Transverse colon (tissue), 4 donors: ENCODE results near the gene SRRM3. TPM values are rescaled to one million over a fixed set of nuclear protein-coding genes. Genes with fewer than 3 reads are reported as not detected.
A peak's percentile ranks its signal among the peaks of the same experiment; 100 is the strongest.
"Not testable (repeated sequence)": the region's sequence is repeated elsewhere in the genome, so short reads cannot be mapped to it uniquely, and the experiment has no call there.

ENCODE experiments used
- DNase-seq: peaks from one replicate; pipeline ENCODE4 v3.0.0-alpha.2; 2019
- H3K27ac ChIP-seq, 4 donors: fragments of 200-600 bp; sonication (generic); 2 replicates each; pipeline ENCODE4 v1.5.1; 2016 to 2018; ENCODE audit warnings: inconsistent platforms in 4 of 4
- H3K27me3 ChIP-seq: fragments of 200-600 bp; sonication (generic); 2 replicates; pipeline ENCODE4 v1.5.1; 2017; ENCODE audit warnings: inconsistent platforms
- H3K36me3 ChIP-seq, 4 donors: fragments of 200-600 bp; sonication (generic); 2 replicates each; pipeline ENCODE4 v1.5.1; 2017 to 2019; ENCODE audit warnings: inconsistent platforms in 4 of 4
- H3K4me1 ChIP-seq, 4 donors: fragments of 200-600 bp; sonication (generic); 2 replicates each; pipeline ENCODE4 v1.5.1; 2017 to 2020; ENCODE audit warnings: inconsistent platforms in 4 of 4
- H3K4me3 ChIP-seq, 4 donors: fragments of 200-600 bp; sonication (generic); 1 replicate in 1 of 4; 2 replicates in 3 of 4; pipeline versions ENCODE4 v1.5.1 to v1.6.1; 2017 to 2019; ENCODE audit warnings: inconsistent platforms in 4 of 4
- H3K9me3 ChIP-seq, 2 donors: fragments of 200-600 bp; sonication (generic); 2 replicates each; pipeline ENCODE4 v1.5.1; 2017 to 2019; ENCODE audit warnings: inconsistent platforms in 2 of 2
- EP300 ChIP-seq: sonication (generic); formaldehyde crosslinking; IDR thresholded peaks from one replicate; pipeline ENCODE4 v1.6.1; 2017; ENCODE audit warnings: antibody characterized with exemption, low read depth
- POLR2A ChIP-seq: fragments of 450-650 bp; IDR thresholded peaks from one replicate; pipeline ENCODE4 v1.6.1; 2016; ENCODE audit warnings: antibody characterized with exemption, mild to moderate bottlenecking, moderate library complexity
- POLR2AphosphoS5 ChIP-seq, 3 donors: sonication (generic); formaldehyde crosslinking; IDR thresholded peaks; one replicate each; pipeline ENCODE4 v1.6.1; 2016; ENCODE audit warnings: antibody characterized with exemption in 3 of 3
- WGBS, 2 donors: methylation state at CpG; one replicate each; pipeline ENCODE4 v1.1.5; 2018; ENCODE audit warnings: low coverage in 1 of 2; 5-methylcytosine and 5-hydroxymethylcytosine counted together
- in situ Hi-C, 4 donors: fragments of 200-750 bp; cut with MboI; loops; one replicate each; pipeline versions ENCODE4 v1.15.0 to v1.15.1; 2017; ENCODE audit warnings: low sequenced_read_pairs in 3 of 4, low pct_ligation_motif_present in 1 of 4, low pct_unique_long_range_greater_than_20kb in 1 of 4
- intact Hi-C: fragments of 100-400 bp; cut with DNase I; formaldehyde crosslinking; loops from one replicate; pipeline ENCODE4 v1.15.1; 2023; ENCODE audit warnings: low total_unique reads
- total RNA-seq, 4 donors: library from RNA; depleted of rRNA; stranded (reverse); fragments of >200 nt; gene quantifications; one replicate each; pipeline ENCODE4 v1.1.0, GENCODE V29; 2016
- TF ChIP-seq, protein P1 (sequence below), 5 experiments: fragments of 200-600 bp in 3 of 5; fragments of 450-650 bp in 2 of 5; sonication (generic) in 3 of 5; IDR thresholded peaks; 1 replicate in 2 of 5; 2 replicates in 3 of 5; pipeline ENCODE4 v1.5.1; 2016 to 2017; ENCODE audit warnings: antibody characterized with exemption in 5 of 5, inconsistent platforms in 3 of 5, mild to moderate bottlenecking in 2 of 5, moderate library complexity in 1 of 5

SRRM3 gene
- total RNA-seq, 4 donors from 2014 or later, result 0.82 to 1.4 (median 1.1) TPM; not detected in 1

- intact Hi-C loops, result no loop called here
These were observed 33.3 kb downstream of the SRRM3 start for GRCh38 chr7:76234931-76235441.

DNA sequence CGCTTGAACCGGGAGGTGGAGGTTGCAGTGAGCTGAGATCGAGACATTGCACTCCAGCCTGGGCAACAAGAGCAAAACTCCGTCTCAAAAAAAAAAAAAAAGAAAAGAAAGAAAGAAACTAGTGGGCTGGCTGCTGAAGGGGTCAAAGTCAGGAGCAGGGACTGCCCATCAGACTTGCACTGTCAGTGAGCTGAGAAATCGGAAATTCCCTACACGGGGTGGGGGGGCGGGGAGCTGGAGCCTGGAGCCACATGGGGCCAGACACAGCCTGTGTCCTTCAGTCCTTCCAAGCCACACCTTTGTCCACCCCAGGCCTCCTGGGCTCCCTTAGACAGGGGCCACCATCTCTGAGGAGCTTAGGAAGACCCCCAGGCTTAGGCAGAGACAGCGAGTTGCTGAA lies 34.5 kb downstream of the SRRM3 start:
- intact Hi-C loops, result no loop called here
- no peak for TF ChIP-seq EP300
- no peak for TF ChIP-seq POLR2A
- no peak for TF ChIP-seq POLR2AphosphoS5 (IDR thresholded peaks at IDR 0.05)
- TF ChIP-seq, protein P1, sequence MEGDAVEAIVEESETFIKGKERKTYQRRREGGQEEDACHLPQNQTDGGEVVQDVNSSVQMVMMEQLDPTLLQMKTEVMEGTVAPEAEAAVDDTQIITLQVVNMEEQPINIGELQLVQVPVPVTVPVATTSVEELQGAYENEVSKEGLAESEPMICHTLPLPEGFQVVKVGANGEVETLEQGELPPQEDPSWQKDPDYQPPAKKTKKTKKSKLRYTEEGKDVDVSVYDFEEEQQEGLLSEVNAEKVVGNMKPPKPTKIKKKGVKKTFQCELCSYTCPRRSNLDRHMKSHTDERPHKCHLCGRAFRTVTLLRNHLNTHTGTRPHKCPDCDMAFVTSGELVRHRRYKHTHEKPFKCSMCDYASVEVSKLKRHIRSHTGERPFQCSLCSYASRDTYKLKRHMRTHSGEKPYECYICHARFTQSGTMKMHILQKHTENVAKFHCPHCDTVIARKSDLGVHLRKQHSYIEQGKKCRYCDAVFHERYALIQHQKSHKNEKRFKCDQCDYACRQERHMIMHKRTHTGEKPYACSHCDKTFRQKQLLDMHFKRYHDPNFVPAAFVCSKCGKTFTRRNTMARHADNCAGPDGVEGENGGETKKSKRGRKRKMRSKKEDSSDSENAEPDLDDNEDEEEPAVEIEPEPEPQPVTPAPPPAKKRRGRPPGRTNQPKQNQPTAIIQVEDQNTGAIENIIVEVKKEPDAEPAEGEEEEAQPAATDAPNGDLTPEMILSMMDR (IDR thresholded peaks at IDR 0.05), result no peak
- Histone ChIP-seq H3K27ac (no peak overlapping the region), H3K4me3 (no peak overlapping the region), H3K4me1 (peaks cover 0 to 7% (median 3%) of the 10 kb centered on the region in 4 donors), H3K36me3 (no peaks in the 10 kb centered on the region), H3K9me3 (no peaks in the 10 kb centered on the region), H3K27me3 (peaks cover 47% of the 10 kb centered on the region)
- DNase-seq, result no peak
- in situ Hi-C loops, result no loop called here
- WGBS, 2 donors, result 50 to 66% methylated on average over 2 to 7 of the region's 8 CpGs

More at GRCh38 chr7:76234931-76235441, 33.3 kb downstream of the SRRM3 start:
- WGBS, 2 donors, result 5% methylated on average over 48 of the region's 48 CpGs; no CpG with 5 or more reads in 1 of the 2 donors
- Histone ChIP-seq H3K4me3 (peak overlapping the region in 2 of 4 donors; percentile 7 to 35), H3K9me3 (no peaks in the 10 kb centered on the region), H3K4me1 (peaks cover 0 to 7% (median 3%) of the 10 kb centered on the region in 4 donors), H3K36me3 (no peaks in the 10 kb centered on the region), H3K27ac (no peak overlapping the region), H3K27me3 (peaks cover 57% of the 10 kb centered on the region)
- DNase-seq, result peak; percentile 81
- TF ChIP-seq EP300 (no peak), POLR2A (no peak), POLR2AphosphoS5 (IDR thresholded peaks at IDR 0.05) (no peak)
- TF ChIP-seq, protein P1 (IDR thresholded peaks at IDR 0.05), result no peak
- in situ Hi-C loops, result no loop called here

DNA sequence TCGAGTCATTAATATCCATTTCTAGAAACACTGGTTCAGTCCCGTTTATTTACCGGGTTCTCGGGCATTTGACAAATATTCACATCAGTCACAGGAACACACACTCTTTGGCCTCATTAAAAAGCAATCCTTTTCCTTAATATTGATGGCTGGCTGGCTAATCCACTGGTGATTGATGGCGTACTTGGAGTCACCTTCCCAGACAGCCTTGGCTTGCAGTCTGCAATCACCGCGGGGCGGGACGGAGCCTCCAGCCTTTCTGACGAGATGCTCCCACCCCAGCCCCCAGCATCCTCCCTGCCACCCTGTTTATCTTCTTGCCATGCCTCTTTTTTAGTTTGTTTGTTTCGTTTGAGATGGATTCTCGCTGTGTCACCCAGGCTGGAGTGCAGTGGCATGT lies 36.6 kb downstream of the SRRM3 start:
- in situ Hi-C loops (no loop called here), intact Hi-C loops (no loop called here)
- no peak overlapping the region for H3K4me3 ChIP-seq
- H3K27me3 ChIP-seq, result peaks cover 26% of the 10 kb centered on the region
- H3K27ac ChIP-seq, result no peak overlapping the region
- no peaks in the 10 kb centered on the region for H3K36me3 ChIP-seq
- H3K4me1 ChIP-seq, result peaks cover 0 to 7% (median 3%) of the 10 kb centered on the region in 4 donors
- no peak for DNase-seq
- no peaks in the 10 kb centered on the region for H3K9me3 ChIP-seq
- TF ChIP-seq POLR2A, result no peak
- TF ChIP-seq EP300, result no peak
- TF ChIP-seq POLR2AphosphoS5 (IDR thresholded peaks at IDR 0.05), result no peak
- WGBS, 2 donors, result 33 to 41% methylated on average over 2 to 12 of the region's 12 CpGs

GRCh38 chr7:76241141-76241540 lies 39.4 kb downstream of the SRRM3 start:
- no peak for DNase-seq
- no peak for TF ChIP-seq POLR2AphosphoS5 (IDR thresholded peaks at IDR 0.05)
- no peak for TF ChIP-seq EP300
- TF ChIP-seq, protein P1 (IDR thresholded peaks at IDR 0.05), result no peak
- TF ChIP-seq POLR2A, result no peak
- in situ Hi-C loops, result no loop called here
- WGBS, 2 donors, result 84% methylated on average over 5 of the region's 5 CpGs; no CpG with 5 or more reads in 1 of the 2 donors
- H3K27me3 ChIP-seq, result peaks cover 3% of the 10 kb centered on the region
- H3K36me3 ChIP-seq, result no peaks in the 10 kb centered on the region
- intact Hi-C loops, result no loop called here
- no peaks in the 10 kb centered on the region for H3K4me1 ChIP-seq
- no peak overlapping the region for H3K27ac ChIP-seq
- H3K4me3 ChIP-seq, result no peak overlapping the region
- no peaks in the 10 kb centered on the region for H3K9me3 ChIP-seq

DNA sequence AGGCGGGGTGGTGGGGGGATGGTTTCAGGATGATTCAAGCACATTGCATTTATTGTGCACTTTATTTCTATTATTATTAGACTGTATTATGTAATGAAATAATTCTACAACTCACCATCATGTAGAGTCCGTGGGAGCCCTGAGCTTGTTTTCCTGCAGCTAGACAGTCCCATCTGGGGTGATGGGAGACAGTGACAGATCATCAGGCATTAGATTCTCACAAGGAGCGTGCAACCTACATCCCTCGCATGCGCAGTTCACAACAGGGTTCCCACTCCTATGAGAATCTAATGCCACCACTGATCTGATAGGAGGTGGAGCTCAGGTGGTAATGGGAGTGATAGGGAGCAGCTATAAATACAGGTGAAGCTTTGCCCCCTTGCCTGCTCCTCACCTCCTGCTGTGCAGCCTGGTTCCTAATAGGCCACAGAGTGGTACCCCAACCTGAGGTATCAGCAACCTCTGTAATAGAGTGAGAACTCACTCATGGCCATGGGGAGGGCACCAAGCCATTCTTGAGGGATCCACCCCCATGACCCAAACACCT lies 40.9 kb downstream of the SRRM3 start:
- intact Hi-C loops, H3K9me3 ChIP-seq, H3K27me3 ChIP-seq, H3K36me3 ChIP-seq, in situ Hi-C loops, DNase-seq, H3K27ac ChIP-seq, H3K4me3 ChIP-seq, H3K4me1 ChIP-seq: not testable (repeated sequence)
- 85 to 87% methylated on average over 3 to 5 of the region's 5 CpGs for WGBS, 2 donors
